ENCODE measurements around the gene LAMA2.

GRCh38 chr6:129350278-129350677 lies 467.3 kb downstream of the LAMA2 start:
- no peak for TF ChIP-seq REST (IDR thresholded peaks at IDR 0.05; ENCODE audit: insufficient read depth in 1 of 2, low read depth in 2 of 2, low read length in 2 of 2)
- no peak for TF ChIP-seq TAF1 (IDR thresholded peaks at IDR 0.05; ENCODE audit: borderline replicate concordance, insufficient read depth, low read length)
- no peak for TF ChIP-seq POLR2AphosphoS5 (IDR thresholded peaks at IDR 0.05; ENCODE audit: low read depth, low read length)
- no peak for TF ChIP-seq SIN3A (IDR thresholded peaks at IDR 0.05; ENCODE audit: borderline replicate concordance, insufficient read depth, low read length)
- TF ChIP-seq FOXP2 (optimal IDR thresholded peaks at IDR 0.05; ENCODE audit: borderline replicate concordance, extremely low read depth, extremely low read length, insufficient read depth): no peak

Data from PFSK-1 (cell line).